HG03442 (cell line): ENCODE results near the gene CDH22.

Experiments
- ATAC-seq: cut with Tn5 transposase; IDR thresholded peaks from one replicate; pipeline ENCODE4 v1.9.1; 2021; ENCODE audit warnings: mild to moderate bottlenecking, moderate library complexity; ENCODE audit not compliant: unreplicated experiment

CDH22 gene

DNA sequence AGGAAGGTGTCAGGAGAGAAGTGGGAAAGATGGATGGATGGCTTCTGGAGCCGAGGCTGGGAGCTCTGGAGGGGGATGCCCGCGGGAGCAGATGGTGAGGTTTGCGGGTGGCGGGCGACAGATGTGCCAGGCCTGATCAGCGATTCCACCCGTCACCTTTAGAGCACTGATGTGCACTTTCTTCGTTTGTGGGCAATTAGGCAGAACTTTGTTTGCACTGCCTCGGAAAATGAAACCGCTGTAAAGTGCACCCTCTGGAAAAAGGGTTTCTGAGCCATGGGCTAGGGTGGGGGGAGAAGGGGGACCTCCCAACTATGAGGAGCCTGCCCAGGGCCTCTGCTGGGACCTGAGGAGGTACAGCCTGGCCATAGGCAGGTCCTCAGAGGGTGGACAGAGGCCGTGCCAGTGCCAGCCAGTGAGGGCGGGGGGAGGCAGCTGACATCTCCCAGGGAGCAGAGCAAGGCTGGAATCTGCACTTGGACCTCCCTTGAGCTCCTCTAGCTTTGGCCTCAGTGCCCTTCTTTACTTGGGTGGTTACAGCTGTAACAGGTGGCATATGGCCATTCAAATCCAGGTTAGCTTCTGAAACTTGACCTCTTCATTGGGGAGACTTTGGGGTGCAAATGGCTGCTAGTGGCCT, 131.4 kb downstream of the CDH22 start:
- ATAC-seq = no peak

DNA sequence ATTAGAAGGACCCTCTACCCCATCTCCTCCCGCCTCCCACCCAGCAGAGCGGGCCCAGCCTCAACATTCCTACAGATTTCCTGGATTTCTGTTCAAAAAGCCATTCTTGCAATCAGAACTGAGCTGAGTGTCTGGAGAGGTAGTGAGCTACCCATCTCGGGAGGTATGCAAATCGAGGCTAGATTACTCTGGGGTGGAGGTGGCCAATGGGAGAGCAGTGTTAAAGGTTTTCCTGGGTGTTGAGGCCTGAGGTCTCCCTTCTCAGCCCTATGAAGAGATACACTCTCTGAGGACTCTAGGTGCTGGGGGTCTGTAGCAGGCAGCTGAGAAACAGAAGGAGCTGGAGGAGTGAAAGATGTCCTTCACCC, 133.2 kb downstream of the CDH22 start:
- no peak for ATAC-seq

DNA sequence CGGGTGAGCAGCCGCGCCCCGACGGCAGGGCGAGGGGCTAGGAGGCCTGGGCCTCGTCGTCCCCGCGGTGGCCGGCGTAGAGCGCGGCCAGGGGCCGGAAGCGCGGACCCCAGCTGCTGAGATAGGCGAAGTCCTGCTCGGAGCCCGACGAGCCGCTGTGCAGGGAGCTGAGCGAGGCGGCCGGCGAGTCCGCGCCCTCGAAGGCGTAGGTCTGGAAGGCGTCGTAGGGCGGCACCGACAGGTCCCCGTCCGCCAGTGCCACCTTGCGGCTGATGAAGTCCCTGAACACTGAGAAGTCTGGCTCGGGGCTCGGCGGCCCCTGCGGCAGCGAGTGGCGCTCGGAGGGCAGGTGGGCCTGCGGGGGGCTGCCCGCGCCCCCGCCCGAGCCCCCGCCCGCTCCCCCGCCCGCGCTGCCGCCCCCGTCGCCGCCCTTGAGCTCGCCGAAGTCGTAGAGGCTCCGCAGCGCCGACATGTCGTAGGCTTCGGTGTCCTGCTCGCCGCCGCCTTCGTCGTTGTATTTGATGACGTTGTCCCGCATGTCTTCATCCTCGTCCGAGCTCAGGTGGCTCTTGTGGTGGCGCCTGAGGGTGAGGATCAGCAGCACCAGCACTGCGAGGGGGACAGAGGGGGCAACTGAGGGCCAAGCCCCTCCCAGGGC, 133.7 kb downstream of the CDH22 start:
- ATAC-seq = no peak

DNA sequence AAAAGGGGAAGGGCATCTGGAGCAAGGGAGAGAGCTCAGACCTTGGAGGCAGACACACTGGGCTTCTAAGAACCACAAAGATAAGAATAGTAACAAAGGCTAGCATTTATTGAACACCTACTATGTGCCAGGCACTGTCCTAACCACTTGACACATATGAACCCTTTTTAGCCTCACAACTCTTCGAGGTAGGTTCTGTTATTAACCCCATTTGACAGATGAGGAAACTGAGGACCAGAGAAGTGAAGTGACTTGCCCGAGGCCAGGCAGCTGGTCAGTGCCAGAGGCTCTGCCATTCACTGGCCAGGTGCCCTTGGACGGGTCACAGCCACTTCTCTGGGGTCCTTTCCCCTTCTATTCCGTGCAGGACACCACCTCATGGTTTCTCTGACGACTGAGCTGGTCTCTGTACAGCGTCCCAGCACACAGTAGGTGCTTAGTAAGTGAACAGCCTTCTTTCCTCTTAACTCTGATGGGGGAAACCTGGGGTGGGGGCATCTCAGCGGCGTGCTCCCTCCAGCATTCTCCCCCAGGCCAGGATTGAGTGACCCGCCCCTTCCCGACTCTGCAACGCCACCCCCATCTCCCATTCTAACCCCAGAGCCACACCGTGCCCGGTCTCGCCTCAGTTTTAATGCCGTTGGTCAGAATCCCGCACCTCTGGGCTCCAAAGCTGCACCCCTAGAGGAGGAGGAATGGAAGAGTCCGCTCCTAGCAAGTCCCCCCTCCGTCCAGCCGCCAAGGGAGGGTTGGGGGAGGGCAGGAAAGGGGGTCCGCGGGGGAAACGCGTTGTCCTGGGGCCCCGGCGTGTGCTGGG, 134.4 kb downstream of the CDH22 start:
- ATAC-seq = no peak

DNA sequence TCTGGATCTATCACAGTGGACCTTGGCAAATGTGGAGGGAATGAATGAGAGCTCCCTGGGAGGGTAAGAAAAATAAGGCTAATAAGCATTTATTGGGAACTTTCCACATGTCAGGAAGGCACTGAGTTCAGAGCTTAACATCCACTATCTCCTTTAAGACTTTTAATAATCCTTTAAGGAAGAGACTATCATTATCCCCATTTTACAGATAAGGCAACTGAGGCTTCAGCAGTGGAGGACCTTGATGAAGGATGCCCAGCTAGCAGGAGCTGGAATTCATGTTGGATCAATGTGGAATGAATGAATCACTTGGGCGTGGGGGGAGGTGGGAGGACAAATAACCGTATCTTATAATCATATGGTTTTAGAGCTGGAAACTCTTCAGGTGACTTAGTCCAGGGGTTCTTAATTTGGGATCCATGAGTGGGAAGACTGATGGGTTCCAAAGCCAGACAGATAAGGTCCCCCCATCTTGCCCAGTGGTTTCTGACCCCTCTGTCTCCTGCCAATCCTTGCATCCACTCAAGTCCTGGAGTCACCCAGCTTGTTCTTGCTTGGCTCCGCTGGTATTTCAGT, 135.2 kb downstream of the CDH22 start:
- ATAC-seq = no peak

DNA sequence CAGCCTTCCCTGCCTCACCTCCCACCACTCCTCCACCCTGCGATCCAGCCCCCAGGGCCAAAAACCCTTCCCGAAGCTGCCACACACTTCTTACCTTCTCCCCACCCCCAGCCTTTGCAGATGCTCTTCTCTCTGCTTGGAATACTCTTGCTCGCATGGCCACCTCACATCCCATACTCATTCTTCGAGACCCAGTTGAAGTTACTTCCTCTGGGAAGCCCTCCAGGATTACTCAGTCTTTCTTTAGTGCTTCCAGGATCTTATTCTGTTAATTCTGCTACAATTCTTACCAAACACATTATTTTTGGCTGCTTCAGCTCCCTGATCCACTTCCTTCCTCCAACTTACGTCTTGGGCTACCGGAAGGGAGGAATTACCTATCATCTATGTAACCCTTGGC, 135.8 kb downstream of the CDH22 start:
- ATAC-seq = no peak

DNA sequence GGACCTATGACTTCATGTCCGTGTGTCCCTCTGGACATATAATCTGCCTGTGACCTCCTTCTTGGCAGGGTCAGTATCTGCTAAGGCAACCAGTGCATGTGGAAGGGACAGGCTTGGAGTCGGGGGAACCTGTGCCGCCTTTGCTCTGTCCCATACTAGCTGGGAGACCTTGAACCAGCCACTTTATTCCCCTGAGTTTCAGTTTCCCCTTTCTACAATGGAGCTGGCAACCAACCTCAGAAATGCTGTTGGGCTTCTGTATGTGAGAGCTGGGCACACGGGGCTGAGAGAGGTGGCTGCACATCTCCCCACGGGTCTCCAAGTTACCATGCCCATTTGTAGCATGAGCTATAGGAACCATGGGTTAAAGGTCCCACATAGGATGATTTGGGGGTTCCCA, 136.4 kb downstream of the CDH22 start:
- no peak for ATAC-seq

DNA sequence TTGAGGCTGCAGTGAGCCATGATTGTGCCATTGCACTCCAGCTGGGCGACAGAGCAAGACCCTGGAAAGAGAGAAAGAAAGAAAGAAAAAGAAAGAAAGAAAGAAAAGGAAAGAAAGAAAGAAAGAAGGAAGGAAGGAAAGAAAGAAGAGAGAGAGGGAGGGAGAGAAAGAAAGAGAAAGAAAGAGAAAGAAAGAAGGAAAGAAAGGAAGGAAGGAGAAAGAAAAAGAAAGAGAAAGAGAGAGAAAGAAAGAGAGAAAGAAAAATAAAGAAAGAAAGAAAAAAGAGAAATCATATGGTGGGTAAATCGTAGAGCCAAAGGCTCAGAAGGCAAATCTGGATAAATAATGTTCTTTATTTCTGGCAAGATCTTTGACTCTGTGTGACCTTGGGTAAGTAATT, 136.8 kb downstream of the CDH22 start:
- no peak for ATAC-seq

DNA sequence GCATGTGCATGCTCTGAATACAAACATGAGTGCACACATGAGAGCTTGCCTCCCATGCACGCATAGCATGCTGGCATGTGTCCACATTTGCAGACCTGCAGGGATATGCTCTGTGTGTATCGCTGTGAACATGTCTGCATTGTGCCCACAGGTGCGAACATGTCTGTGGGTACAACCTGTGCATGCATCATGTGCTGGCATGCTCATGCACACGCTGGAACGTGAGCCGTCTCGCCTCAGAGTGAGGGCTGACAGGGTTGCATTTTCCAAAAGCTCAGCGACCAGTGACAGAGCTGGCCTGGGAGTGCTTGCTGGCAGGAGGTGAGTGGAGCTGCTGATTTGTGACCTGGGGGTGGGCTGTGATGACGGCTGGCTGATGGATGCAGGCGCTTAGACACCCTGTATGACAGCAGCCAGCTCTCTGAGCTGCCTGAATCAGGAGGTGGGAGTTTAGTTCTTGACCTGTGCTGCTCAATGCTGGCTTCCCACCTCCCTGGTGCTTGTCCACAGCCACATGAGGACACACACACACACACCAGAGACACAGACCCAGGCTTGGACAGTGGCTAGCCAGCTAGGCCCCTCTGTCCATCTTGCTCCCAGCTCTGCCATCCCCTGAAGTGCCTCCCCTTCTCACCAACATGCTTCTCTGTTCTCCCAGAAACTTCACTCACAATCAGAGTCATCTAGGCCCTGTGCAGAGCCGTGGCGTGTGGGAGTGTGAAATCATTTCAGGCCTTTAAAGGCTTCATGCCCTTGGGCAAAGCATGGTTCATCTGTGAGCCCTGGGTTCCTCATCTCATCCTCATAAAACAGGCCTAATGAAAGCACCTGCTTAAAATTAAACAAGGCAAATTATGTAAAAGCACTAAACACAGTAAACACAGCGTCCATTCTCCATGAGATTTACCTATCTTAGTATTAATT, 138.8 kb downstream of the CDH22 start:
- no peak for ATAC-seq

DNA sequence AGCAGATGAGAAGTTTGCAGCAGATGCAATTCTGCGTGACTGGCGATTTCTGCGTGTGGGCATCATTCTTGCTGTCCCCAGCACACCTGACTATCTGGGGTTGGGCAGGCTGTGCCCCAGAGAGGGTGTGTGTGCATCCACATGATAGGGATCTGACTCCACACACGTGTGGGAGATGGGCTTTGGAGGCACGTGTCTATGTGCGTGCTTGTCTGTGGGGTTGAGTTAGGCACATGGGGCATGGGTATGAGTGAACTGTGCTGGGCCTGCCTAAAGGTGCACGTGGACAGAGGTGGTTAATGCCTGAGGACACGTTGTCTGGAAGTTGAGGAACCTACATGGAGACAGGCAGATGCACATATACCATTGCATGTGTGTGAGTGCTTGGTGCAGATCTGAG, 139.9 kb downstream of the CDH22 start:
- no peak for ATAC-seq

DNA sequence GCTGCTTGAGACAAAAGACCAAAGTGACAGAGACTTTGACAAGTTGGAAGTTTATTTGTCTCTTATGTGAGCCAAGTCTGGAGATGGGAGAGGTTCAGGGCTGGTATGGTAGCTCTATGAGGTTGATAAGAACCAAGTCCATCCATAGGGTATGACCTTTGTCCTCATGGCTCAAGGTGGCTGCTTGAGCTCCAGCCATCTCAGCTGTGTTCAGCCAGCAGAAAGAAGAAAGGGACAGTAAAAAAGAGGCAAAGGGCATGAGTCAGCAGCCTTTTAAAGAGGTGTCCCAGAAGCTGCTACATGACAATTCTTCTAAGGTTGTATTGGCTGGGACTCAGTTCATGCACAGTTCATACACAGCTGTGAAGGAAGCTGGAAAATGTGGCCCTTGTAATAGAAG, 141.2 kb downstream of the CDH22 start:
- no peak for ATAC-seq

DNA sequence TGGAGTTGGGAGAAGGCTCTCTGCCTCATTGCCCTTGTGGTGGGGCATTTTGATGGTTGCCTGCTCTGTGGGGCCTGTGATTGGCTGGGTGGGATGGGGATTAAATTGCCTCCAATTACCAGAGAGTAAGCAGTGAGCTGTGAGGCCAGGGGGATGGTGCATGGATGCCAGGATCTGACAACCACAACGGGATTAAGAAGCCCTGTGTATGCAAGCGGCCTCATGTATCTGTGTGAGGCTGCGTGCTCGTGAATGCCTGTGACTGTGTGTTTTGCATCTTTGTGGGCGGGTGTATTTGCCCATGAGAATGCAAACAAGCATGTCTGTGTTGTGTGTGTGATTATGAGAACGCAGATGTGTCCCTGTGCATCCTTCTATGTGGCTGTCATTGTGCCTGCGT, 144.0 kb downstream of the CDH22 start:
- no peak for ATAC-seq

DNA sequence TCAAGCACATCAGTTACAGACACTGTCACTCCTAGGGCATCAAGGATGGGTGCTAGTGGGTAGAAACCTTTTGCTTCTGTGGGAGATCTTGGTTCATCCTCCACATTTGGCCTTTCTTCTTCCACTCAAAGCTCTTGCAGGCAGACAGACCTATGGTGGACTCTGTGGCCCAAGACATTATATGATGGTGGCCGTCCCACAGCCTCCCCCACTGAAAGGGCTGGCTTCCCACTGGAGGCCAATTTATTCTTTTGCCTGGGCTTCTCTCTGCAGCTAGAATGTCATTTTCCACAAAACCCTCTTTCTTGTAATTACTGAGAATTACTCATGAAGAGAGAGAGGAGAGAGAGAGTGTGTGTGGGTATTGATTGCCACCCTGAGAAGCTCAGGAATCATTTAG, 146.4 kb downstream of the CDH22 start:
- ATAC-seq = no peak

DNA sequence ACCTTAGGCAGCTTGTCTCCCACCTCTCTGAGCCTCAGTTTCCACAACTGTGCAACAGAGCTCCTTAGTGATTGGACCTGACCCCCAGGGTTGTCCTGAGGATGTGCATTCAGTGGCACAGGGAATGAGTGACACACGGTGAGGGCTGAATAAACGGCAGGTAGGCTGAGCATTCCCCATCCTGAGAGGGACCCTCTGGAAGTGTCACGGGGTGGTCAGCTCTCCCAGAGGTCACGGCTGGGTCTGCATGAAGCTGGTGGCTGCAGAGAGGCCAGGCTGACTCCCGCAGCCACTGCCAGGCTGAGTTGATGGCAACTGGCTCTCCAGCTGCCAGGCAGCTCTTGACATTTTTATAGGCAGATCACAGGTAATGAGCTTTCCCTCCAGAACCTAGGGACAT, 147.6 kb downstream of the CDH22 start:
- no peak for ATAC-seq

DNA sequence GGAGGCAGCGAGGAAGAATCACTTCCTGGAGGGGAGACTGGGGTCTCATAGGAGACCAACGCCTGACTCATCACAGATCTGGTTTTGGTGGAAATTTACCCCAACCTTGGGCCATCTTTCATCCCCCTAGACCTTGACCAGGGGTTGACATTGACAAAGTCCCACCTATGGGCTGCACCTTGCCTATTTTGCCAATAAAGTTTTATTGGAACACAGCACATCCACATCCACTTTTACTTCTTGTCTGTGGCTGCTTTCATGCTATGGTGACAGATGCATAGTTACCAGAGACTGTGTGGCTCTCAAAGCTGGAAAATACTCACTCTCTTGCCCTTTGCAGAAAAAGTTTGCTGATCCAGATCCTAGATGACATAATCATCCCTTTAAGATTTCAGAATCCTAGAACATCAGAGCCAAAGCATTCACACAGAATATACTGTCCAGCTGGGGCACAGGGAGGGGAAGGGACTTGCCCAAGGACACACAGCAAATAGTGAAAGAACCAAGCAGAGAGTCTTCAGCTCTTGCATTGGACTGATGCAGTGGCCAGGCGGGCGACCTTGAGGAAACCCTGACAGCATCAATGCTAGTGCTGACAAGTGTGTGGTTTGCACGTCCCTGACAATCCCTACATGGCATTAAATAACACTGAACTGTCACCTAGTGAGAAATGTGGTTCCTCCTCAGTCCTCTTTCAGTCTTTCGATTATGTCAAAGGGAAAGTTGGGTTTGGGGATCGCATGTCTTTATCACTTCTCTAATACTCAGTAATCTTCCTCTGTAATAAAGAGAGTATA, 149.0 kb downstream of the CDH22 start:
- ATAC-seq = no peak

DNA sequence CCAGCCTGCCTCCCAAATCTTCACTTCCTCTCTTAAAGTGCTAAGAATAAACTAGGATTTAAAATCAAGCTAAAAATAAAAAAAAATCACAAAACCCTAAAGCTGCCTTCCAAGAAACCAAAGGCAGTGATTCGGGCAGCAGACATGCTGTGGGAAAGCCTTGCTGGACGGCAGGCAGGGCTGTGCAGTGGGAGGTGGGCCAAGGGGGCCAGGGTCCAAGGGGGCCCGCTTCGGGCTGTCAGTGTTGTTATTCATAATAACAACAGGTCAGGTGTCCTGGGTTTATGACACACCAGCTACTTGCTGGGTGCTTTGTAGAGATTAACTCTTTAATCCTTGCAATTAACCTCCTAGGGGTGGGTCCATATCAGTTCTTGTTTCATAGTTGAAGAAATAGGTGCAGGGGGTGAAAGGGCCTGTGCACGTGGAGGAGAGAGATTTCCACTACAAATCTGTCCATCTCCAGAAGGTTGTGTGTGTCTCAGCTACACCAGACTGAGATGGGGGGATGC, 149.8 kb downstream of the CDH22 start:
- no peak for ATAC-seq

DNA sequence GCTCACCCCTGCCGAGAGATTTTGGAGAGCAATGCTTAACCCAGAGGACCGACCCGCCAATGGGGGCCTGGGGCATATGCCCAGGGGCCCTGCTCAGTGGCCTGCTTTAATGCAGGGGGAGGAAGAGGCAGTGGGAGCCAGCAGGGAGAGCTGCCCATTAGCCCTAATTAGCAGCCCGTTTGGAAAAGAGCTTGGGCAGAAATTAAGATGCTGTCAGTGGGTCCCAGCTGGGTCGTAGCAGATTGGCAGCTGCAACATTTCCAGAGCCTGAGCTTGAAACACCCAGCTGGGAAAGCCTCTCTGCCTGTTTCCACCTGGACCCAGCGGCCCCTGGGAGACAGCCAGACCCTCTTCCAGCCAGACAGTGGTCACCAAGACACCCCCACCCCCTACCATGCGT, 150.7 kb downstream of the CDH22 start:
- ATAC-seq = no peak

DNA sequence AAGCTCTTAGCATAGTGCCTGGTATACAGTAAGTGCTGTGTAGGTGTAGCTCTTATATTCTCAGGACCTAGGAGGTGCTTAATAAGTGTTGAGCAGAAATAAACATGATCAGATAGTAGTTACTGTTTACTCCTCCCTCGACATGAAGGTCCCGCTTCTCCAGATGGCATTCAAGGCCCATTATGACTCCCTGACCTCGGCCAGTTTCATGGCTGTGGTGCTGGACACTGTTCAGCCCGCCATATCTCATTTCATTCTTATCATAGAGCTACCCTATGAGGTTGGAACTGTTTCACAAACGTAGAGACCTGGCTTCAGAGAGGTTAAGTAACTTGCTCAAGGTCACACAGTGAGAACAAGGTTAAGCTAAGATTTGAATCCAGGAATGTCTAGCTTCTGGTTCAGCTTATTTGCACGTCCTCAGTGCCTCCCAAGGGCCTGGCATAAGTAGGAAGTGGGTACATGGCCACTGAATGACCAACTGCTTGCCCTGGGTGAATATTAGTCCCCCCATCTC, 151.2 kb downstream of the CDH22 start:
- no peak for ATAC-seq

DNA sequence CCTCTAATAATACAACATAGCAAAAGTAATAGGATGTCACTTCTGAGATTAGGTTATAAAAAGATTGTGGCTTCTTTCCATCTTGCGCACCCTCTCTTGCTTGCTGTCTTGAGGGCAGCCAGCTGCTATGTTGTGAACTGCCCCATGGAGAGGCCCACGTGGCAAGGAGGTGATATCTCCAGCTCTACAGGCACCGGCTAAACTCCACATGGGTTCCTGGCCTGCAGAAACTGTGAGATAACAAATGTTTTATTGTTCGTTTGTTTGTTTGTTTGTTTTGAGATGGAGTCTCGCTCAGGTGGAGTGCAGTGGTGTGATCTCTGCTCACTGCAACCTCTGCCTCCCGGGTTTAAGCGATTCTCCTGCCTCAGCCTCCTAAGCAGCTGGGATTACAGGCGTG, 152.2 kb downstream of the CDH22 start:
- no peak for ATAC-seq

DNA sequence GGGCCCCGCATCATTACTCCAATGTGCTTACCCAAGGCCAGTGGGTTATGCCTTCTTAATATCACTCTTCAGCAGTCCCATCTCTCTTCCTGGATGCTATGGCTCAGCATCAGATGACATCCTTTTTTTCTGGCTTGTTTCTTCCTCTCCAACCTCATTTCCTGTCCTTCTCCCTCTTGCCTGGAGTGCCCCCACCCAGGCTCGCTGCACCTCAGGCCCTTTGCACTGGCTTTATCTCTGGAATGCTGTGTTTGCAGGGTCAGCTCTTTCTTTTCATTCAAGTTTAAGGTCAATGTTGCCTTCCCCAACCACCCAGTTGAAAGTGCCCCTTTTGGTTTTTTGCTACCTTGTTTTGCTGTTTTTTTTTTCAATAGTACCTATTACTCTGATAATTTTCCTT, 153.5 kb downstream of the CDH22 start:
- ATAC-seq = no peak
